Nephron progenitor cell (in vitro differentiated cells): ENCODE data around the gene FERMT1.

Experiments used
- DNase-seq: peaks from one replicate; pipeline ENCODE4 v3.0.0; 2021
- H3K27ac Mint-ChIP-seq: 2 replicates; pipeline ENCODE4 v1.8.0; 2021; ENCODE audit warnings: mild to moderate bottlenecking, moderate library complexity, mixed read lengths
- H3K27me3 Mint-ChIP-seq: 2 replicates; pipeline ENCODE4 v1.8.0; 2021; ENCODE audit warnings: mild to moderate bottlenecking, low read depth, mixed read lengths; ENCODE audit not compliant: poor library complexity
- H3K36me3 Mint-ChIP-seq: 2 replicates; pipeline ENCODE4 v1.8.0; 2021; ENCODE audit warnings: low read depth, mixed read lengths
- H3K4me1 Mint-ChIP-seq: 2 replicates; pipeline ENCODE4 v1.8.0; 2021; ENCODE audit warnings: mixed read lengths
- H3K4me3 Mint-ChIP-seq: 2 replicates; pipeline ENCODE4 v1.8.0; 2021; ENCODE audit warnings: mild to moderate bottlenecking, moderate library complexity, mixed read lengths
- H3K9me3 Mint-ChIP-seq: 2 replicates; pipeline ENCODE4 v1.8.0; 2021; ENCODE audit warnings: mild to moderate bottlenecking, moderate library complexity, mixed read lengths
- CTCF ChIP-seq: fragments of 200-600 bp; sonication (generic); IDR thresholded peaks from 2 replicates; pipeline ENCODE4 v1.5.0; 2021; ENCODE audit warnings: antibody characterized with exemption

FERMT1 gene

GRCh38 chr20:6040958-6041807 lies 81.6 kb downstream of the FERMT1 start:
- DNase-seq = no peak
- H3K27ac Mint-ChIP-seq = peak overlapping the region; percentile 90
- peaks cover 62% of the 10 kb centered on the region for H3K36me3 Mint-ChIP-seq

DNA sequence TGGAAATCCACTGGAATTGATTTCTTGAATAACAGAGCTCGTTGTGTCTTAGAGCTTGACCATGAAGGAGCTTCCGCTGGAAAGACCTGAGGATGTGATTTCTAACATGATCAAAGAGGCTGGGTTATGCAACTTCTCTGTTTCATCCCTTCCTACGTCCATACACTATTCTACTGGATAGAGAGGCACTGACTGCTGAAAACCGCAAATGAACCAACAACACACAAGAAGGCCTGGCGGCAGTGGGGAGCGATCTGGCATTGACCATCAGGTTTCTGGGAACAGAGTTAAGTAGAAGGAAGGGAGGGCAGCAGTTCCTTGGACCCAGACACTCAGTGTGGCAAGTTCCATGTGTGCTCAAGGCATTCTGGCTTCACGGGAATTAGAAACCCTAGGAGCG lies 82.3 kb downstream of the FERMT1 start:
- TF ChIP-seq CTCF = no peak
- Mint-ChIP-seq H3K36me3 (peaks cover 64% of the 10 kb centered on the region), H3K4me3 (no peak overlapping the region), H3K9me3 (no peaks in the 10 kb centered on the region), H3K27ac (peak overlapping the region; percentile 90), H3K27me3 (peaks cover 4% of the 10 kb centered on the region), H3K4me1 (no peaks in the 10 kb centered on the region)
- no peak for DNase-seq

More at GRCh38 chr20:6040958-6041807, 81.6 kb downstream of the FERMT1 start:
- no peak overlapping the region for H3K4me3 Mint-ChIP-seq
- H3K9me3 Mint-ChIP-seq = no peaks in the 10 kb centered on the region
- TF ChIP-seq CTCF = no peak
- H3K4me1 Mint-ChIP-seq = no peaks in the 10 kb centered on the region
- H3K27me3 Mint-ChIP-seq = peaks cover 4% of the 10 kb centered on the region

GRCh38 chr20:6039766-6040165 lies 83.1 kb downstream of the FERMT1 start:
- H3K4me1 Mint-ChIP-seq = no peaks in the 10 kb centered on the region
- H3K27me3 Mint-ChIP-seq = peaks cover 4% of the 10 kb centered on the region
- no peaks in the 10 kb centered on the region for H3K9me3 Mint-ChIP-seq
- H3K4me3 Mint-ChIP-seq = no peak overlapping the region
- DNase-seq = no peak
- peak overlapping the region; percentile 90 for H3K27ac Mint-ChIP-seq
- TF ChIP-seq CTCF = no peak
- H3K36me3 Mint-ChIP-seq = peaks cover 68% of the 10 kb centered on the region

- H3K4me3 Mint-ChIP-seq = no peak overlapping the region
- no peaks in the 10 kb centered on the region for H3K4me1 Mint-ChIP-seq
- peak overlapping the region; percentile 80 for H3K27ac Mint-ChIP-seq
- no peaks in the 10 kb centered on the region for H3K9me3 Mint-ChIP-seq
- no peak for TF ChIP-seq CTCF
- no peaks in the 10 kb centered on the region for H3K27me3 Mint-ChIP-seq
- no peak for DNase-seq
- peaks cover 66% of the 10 kb centered on the region for H3K36me3 Mint-ChIP-seq
Observed at GRCh38 chr20:6038256-6038655, 84.6 kb downstream of the FERMT1 start.

GRCh38 chr20:6037082-6037481 lies 85.7 kb downstream of the FERMT1 start:
- Mint-ChIP-seq H3K9me3 (no peaks in the 10 kb centered on the region), H3K27ac (peak overlapping the region; percentile 16), H3K27me3 (no peaks in the 10 kb centered on the region), H3K4me3 (no peak overlapping the region), H3K36me3 (peaks cover 65% of the 10 kb centered on the region), H3K4me1 (peaks cover 8% of the 10 kb centered on the region)
- TF ChIP-seq CTCF = no peak
- no peak for DNase-seq

GRCh38 chr20:6036213-6036612 lies 86.6 kb downstream of the FERMT1 start:
- no peaks in the 10 kb centered on the region for H3K9me3 Mint-ChIP-seq
- no peaks in the 10 kb centered on the region for H3K27me3 Mint-ChIP-seq
- TF ChIP-seq CTCF = no peak
- H3K36me3 Mint-ChIP-seq = peaks cover 63% of the 10 kb centered on the region
- H3K4me3 Mint-ChIP-seq = no peak overlapping the region
- no peak for DNase-seq
- H3K4me1 Mint-ChIP-seq = peaks cover 9% of the 10 kb centered on the region
- no peak overlapping the region for H3K27ac Mint-ChIP-seq
